Measurements from ENCODE around the gene PTBP1. TPM values are rescaled to one million over a fixed set of nuclear protein-coding genes. Genes with fewer than 3 reads are reported as not detected.
A peak's percentile ranks its signal among the peaks of the same experiment; 100 is the strongest.

Gene PTBP1
- total RNA-seq, 1 donor from 2014 or later: 56.0 TPM

- DNase-seq: no peak
- no peak for ATAC-seq (ENCODE audit: poor library complexity)
- intact Hi-C loops (cut with DNase I): loop anchor here (2.0 to 10.0 kb wide), 2 partner anchors 150 to 216 kb away; partner anchors contain the start of gene WDR18
Measured at GRCh38 chr19:768424-768823, 28.8 kb upstream of the PTBP1 start.

DNA sequence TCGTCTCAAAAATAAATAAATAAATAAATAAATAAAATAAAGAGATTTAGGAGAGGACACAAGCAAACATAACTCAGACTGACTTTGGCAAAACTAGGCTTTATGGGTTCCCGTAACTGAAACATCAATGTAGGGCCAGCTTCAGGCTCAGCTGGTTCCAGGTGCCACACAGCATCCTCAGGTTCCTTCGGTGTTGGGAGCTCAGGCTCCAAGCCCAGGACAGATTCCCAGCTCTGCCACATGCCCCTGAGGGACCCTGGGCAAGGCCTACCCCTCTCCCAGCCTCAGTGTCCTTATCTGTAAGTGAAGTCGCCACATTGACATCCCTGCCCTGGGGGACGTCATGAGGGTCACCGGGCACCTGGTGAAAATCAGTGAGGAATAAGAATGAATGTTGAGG lies 27.6 kb upstream of the PTBP1 start:
- no peak for DNase-seq
- intact Hi-C loops (cut with DNase I): loop anchor here (2.0 to 10.0 kb wide), 3 partner anchors 95 to 215 kb away; partner anchors contain the start of gene WDR18
- no peak for ATAC-seq (ENCODE audit: poor library complexity)

DNA sequence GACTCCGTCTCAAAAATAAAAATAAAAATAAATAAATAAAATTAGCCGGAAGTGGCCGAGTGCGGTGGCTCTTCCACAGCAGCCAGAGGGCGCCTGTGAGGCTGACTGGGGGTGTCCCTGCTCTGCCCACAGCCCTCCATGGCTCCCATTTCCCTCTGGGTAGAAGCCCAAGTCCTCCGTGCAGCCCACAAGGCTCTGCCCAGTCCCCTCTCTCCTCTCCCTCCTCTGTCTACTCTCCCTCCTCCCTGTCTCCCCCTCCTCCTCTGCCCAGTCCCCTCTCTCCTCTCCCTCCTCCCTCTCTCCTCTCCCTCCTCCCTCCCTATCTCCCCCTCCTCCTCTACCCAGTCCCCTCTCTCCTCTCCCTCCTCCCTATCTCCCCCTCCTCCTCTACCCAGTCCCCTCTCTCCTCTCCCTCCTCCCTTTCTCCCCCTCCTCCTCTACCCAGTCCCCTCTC lies 25.9 kb upstream of the PTBP1 start:
- DNase-seq (no peak), ATAC-seq (ENCODE audit: poor library complexity) (peak; percentile 37)
- intact Hi-C loops (cut with DNase I): loop anchor here (10.0 kb wide), 1 partner anchor 93 kb away; no protein-coding TSS in a partner anchor

GRCh38 chr19:772063-772462 lies 25.2 kb upstream of the PTBP1 start:
- ATAC-seq (ENCODE audit: poor library complexity) (no peak), DNase-seq (no peak)
- intact Hi-C loops (cut with DNase I): loop anchor here (10.0 kb wide), 1 partner anchor 93 kb away; no protein-coding TSS in a partner anchor

DNA sequence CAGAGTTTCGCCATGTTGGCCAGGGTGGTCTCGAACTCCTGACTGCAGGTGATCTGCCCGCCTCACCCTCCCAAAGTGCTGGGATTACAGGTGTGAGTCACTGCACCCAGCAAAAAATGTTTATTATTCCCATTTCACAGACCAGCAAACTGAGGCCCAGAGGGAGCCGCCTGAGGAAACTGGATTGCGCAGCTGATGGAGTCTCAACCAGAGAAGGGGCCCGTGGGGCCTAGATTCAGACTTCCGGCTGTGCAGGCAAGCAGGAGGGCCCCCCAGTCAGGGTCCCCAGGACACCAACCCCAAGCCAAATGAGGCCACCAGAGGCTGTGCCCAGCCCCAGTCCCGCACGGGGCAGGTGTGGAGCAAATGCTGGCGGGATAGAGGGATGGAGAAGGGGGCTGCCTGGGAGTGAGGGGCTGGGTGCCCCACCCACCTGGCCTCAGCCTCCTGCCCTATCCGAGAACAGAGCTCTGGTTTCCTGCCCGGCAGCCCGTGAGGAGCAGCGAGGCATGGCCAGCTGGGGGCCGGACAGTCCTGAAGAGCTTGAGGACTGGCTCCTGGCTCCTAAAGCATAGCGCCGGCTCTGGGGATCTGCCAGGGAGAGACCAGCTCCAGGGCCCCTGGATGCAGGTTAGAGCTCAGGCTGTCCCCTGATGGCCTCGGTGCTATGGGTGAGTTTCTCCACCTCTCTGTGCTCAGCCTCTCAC lies 24.4 kb upstream of the PTBP1 start:
- no peak for ATAC-seq (ENCODE audit: poor library complexity)
- intact Hi-C loops (cut with DNase I): loop anchor here (10.0 kb wide), 1 partner anchor 92 kb away; no protein-coding TSS in a partner anchor
- no peak for DNase-seq

DNA sequence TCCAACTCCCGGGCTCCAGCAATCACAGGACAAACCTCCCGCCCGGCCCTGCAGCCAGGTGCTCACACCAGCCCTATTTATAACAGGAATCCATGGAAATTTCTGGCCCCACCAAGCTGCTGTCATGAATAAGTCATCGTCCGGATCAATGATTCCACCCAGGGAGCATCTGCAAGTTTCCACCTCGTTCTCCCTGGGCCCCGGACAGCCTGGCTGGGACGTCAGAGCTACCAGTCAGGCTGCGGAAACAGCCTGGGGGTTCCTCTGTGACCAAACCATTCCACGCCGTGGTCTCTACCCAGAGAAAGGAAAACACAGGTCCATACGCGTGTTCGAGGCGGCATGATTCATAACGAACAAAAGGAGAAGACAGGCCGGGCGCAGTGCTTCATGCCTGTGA lies 20.7 kb upstream of the PTBP1 start:
- ATAC-seq (ENCODE audit: poor library complexity) (no peak), DNase-seq (no peak)
- intact Hi-C loops (cut with DNase I): loop anchor here (10.0 kb wide), 1 partner anchor 88 kb away; no protein-coding TSS in a partner anchor

DNA sequence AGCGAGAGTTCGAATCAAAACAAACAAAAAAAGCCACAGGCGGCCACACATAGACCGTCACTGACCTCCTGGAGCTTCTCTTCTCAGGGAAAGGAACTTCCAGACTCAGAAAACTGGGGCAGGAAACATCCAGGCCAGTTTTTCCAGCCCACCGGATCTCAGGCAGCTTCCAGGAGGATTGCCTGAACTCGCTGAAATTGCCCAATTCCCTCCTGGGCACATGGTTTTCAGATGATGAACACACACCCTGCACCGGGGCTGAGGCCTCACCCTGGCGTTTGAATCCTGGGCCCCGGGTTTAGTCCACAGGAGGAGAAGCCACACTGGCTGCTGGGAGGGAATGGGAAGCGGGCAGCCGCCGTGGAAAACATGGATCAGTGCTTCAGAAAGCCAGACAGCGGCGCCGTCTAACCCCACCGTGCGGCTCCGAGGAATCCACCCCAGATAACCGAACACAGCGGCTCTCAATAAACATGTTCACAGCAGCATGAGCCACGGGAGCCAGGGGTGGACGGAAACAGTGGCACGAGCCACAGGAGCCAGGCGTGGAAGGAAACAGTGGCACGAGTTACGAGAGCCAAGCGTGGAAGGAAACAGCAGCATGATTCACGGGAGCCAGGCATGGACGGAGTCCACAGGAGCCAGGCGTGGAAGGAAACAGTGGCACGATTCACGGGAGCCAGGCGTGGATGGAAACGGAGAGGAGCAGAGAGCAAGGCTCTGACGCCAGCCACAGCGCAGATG lies 18.2 kb upstream of the PTBP1 start:
- DNase-seq (peak; percentile 61), ATAC-seq (ENCODE audit: poor library complexity) (peak; percentile 45)
- intact Hi-C loops (cut with DNase I): loop anchor here (10.0 kb wide), 1 partner anchor 86 kb away; no protein-coding TSS in a partner anchor

DNA sequence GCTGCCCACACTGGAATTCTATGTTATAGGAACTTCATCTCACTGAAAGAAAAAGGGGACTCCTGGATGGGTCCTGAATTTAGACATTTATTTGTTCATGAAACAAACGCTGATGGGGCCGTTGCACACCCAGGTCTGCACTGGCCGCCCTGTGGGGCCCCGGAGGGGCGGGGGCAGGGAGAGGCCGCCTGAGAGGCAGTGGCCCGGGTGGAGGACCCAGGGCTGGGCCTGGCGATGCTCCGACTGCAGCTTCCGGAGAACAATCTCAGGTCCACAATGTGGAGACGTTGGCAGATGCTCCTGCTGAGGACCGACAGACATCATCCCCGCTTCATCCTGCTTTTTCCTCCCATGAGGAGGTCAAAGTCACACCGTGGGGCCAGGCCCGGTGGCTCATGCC lies 16.3 kb upstream of the PTBP1 start:
- ATAC-seq (ENCODE audit: poor library complexity): no peak
- no peak for DNase-seq
- intact Hi-C loops (cut with DNase I): no loop called here

DNA sequence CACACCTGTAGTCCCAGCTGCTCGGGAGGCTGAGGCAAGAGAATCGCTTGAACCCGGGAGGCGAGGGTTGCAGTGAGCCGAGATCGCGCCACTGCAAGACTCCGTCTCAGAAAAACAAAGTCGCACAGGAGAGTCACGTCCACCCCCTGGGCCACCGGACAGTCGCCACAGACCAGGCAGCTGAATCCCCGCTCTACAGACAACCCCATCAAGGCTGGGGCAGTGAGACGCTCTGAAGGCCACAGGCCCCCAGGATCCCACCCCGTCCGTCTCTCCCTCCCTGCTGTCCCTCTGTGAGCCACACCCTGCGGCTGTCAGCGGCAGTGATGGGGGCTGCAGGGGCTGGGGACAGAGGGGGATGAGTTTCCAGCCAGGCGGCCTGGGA lies 15.5 kb upstream of the PTBP1 start:
- DNase-seq (no peak), ATAC-seq (ENCODE audit: poor library complexity) (no peak)
- intact Hi-C loops (cut with DNase I): no loop called here

DNA sequence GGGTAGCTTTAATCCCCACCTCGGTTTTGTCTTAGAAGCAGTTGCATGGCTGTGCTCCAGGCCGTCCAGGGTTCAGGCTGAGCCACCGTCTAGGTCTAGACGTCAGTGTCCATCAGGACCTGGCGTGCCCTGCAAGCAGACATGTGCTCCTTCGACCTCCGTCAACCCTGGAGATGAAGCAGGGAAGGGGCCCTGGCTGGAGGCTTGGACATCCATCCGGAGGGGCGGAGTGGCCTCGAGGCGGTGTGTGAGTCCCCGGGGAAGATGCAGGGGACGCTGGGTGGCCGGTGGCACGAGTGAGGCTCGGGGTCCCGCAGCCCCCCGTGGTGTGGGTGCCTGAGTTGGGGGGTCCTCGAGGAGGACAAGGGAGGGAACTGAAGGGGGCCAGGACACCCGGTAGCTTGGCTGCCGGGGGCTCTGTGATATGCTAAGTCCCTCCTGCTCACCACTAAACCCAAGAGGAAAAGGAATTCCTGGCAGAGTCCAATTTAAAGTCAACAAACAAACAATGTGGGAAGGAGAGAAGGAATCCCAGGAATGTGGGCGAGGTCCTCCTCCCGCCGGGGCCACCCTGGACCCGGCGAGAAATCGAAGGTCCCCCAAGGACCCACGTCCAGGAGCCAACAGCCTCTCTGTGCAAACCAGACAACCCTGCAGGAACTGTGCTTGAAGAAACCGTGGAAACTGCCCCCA lies 14.9 kb upstream of the PTBP1 start:
- DNase-seq (no peak), ATAC-seq (ENCODE audit: poor library complexity) (peak; percentile 56)
- intact Hi-C loops (cut with DNase I): no loop called here

- ATAC-seq (ENCODE audit: poor library complexity): peak; percentile 28
- intact Hi-C loops (cut with DNase I): no loop called here
- DNase-seq: no peak
Measured at GRCh38 chr19:782878-783668, 14.2 kb upstream of the PTBP1 start.

GRCh38 chr19:784541-784940 lies 12.7 kb upstream of the PTBP1 start:
- DNase-seq (no peak), ATAC-seq (ENCODE audit: poor library complexity) (no peak)
- intact Hi-C loops (cut with DNase I): no loop called here

DNA sequence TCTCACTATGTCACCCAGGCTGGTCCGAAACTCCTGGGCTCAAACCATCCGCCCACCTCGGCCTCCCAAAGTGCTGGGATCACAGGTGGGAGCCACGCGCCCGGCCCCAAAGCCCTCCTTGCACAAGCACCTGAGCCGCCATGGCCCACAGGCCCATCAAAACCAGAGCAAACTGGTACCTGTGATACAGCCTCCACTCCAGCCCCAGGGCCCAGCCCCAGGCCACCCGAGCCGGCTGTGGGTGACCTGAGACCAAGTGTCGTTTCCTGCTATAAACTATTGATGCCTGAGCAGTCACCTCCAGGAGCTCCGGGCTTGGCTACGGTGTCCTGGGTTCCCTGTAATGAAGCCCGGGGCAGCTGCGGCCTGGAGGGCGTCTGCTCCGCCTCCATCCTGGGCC lies 9.7 kb upstream of the PTBP1 start:
- intact Hi-C loops (cut with DNase I): no loop called here
- ATAC-seq (ENCODE audit: poor library complexity): no peak
- DNase-seq: no peak

DNA sequence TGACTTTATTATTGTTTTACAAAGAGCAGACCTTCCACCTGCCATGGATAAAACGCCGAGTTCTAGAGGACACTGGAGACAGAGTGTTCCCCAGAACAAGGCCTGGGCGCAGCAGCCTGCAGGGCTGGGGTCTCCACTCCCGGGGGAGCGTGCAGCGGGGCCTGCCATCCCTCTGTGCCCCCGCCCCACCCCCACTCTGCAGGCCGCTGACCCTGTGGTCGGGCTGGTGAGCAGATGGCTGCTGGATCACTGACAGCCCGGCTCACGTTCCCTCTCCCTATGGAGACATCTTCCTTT lies 8.6 kb upstream of the PTBP1 start:
- intact Hi-C loops (cut with DNase I): no loop called here
- ATAC-seq (ENCODE audit: poor library complexity) (peak; percentile 18), DNase-seq (no peak)

DNA sequence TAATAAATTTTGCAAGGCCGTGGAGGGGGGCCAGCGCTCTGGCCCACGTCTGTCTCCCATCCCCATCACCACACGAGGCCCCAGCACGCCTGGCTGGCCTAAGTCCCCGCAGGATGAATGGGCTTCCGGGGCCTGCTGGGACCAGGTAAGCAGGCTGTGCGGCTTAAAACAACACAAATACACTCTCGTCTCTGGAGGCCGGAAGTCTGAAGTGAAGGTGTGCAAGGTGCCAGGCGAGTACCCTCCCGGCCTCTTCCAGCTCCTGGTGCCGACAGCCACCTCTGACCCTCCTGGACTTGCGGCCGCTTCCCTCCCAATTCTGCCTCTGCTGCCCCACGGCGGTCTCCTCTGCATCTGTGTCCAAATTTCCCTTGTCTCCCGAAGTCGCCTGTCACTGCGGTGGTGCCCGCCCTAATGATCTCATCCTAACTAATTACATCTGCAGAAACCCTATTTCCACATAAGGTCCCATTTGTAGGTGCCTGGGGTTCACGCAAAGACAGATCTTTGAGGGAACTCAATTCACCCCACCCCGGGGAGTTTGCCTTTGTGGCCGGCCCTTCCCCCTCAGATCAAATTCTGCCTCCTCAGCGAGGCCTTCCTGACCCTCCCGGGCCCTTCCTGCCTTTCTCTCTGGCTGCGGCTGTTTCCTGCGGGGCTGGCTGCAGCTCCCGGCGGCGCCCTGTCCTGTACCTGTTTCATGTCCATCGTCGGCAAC lies 8.1 kb upstream of the PTBP1 start:
- DNase-seq: no peak
- peak; percentile 50 for ATAC-seq (ENCODE audit: poor library complexity)
- intact Hi-C loops (cut with DNase I): no loop called here

GRCh38 chr19:789701-790060 lies 7.6 kb upstream of the PTBP1 start:
- DNase-seq (no peak), ATAC-seq (ENCODE audit: poor library complexity) (no peak)
- intact Hi-C loops (cut with DNase I): no loop called here

DNA sequence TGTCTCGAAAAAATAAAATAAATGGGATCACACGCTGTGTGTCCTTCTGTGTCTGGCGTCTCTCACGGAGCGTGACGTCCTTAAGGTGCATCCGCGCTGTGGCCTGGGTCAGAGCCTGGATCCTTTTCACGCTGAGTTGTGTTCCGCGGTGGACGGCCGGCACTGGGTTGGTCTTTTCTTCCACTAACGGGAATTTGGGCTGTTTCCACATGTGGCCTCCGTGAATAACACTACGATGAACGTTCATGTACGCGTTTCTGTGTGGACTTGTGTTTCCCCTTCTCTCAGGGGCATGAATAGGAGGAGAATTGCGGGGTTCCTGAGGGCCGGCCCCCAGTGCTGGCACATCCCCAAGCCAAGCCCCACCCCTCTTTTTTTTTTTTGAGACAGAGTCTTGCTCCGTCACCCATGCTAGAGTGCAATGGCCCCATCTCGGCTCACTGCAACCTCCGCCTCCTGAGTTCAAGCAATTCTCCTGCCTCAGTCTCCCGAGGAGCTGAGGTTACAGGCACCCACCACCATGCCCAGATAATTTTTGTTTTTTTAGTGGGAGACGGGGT lies 6.2 kb upstream of the PTBP1 start:
- ATAC-seq (ENCODE audit: poor library complexity) (no peak), DNase-seq (no peak)
- intact Hi-C loops (cut with DNase I): no loop called here

Data from Right ventricle myocardium superior (tissue), 1 donor.